Body of pancreas (tissue), 4 donors: Measurements from ENCODE around the gene ZBTB16.

ENCODE experiments used
- CTCF ChIP-seq, 7 experiments: fragments of 450-650 bp in 4 of 7; fragments of 200-600 bp in 3 of 7; sonication (generic) in 3 of 7; IDR thresholded peaks; one replicate each; pipeline ENCODE4 v1.5.1; 2016 to 2019; ENCODE audit warnings: antibody characterized with exemption in 7 of 7
- POLR2A ChIP-seq, 3 donors: fragments of 450-650 bp; IDR thresholded peaks; one replicate each; pipeline ENCODE4 v1.6.1; 2016; ENCODE audit warnings: antibody characterized with exemption in 3 of 3, mild to moderate bottlenecking in 2 of 3

DNA sequence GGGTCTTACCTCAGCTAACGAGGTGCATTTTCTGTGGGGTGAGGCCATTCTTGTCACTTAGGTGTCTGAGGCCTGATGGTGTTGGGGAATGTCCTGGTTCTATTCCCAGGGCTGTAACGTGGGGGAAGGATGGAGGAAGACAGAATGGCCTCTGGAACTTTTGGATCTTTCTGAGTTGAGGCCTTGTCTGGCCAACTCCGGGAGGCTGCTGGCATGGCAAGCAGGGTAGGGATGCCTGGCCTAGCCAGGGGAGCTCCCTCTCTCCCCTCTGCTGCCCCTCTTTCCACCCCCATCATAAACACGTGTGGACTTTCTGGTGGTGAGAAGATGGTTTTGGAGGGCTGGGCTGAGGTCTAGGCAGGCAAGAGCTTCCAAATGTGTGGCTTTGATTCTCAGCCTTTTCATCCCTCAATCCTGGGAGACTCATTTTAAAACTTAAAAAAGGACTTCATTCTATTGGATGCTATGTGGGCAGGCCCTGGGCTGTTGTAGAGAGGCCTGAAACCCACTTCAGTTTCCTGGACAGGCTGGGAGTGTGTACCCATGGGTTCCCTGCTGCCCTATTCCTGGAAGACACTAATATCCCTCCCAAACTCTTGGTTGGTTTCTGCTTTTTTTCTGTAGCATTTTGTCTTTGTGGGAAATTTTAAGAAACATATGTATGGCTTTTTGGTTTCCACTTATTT, 30.9 kb downstream of the ZBTB16 start:
- TF ChIP-seq POLR2A (IDR thresholded peaks at IDR 0.05) (no peak), CTCF (IDR thresholded peaks at IDR 0.05) (no peak)
